ENCODE results near the gene STK38.

GRCh38 chr6:36592221-36592655 is 45.0 kb upstream of the STK38 start:
- no peak for TF ChIP-seq POLR2AphosphoS5 (IDR thresholded peaks at IDR 0.05; ENCODE audit: low read depth, low read length)
- TF ChIP-seq TAF1 (IDR thresholded peaks at IDR 0.05; ENCODE audit: borderline replicate concordance, insufficient read depth, low read length): no peak
- TF ChIP-seq REST (IDR thresholded peaks at IDR 0.05; ENCODE audit: insufficient read depth in 1 of 2, low read depth in 2 of 2, low read length in 2 of 2): no peak
- no peak for TF ChIP-seq FOXP2 (optimal IDR thresholded peaks at IDR 0.05; ENCODE audit: borderline replicate concordance, extremely low read depth, extremely low read length, insufficient read depth)
